Measurements from ENCODE around the gene PRDX5.
"Not testable (repeated sequence)": the region's sequence is repeated elsewhere in the genome, so short reads cannot be mapped to it uniquely, and the experiment has no call there.

PRDX5 gene

DNA sequence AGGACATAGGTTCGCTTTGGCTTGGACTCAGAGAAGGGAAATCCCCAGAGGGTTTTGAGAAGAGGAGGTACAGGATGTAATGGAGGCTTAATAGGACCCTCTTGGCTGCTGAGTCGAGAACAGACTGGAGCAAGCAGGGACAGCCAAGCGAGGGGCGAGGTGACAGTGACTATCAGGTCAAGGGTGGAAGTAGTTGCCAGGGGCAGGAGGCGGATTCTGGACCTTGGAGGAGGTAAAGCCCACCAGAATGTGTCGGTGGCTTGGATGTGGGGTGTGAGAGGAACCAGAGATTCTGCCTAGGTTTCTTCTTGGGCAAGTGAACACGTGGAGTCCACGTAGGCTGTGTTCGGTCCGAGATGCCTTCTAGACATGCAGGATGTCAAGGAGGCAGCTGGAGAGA is 5.0 kb upstream of the PRDX5 start:
- DNase-seq (ENCODE audit: low read depth) = no peak
- TF ChIP-seq, protein P1, sequence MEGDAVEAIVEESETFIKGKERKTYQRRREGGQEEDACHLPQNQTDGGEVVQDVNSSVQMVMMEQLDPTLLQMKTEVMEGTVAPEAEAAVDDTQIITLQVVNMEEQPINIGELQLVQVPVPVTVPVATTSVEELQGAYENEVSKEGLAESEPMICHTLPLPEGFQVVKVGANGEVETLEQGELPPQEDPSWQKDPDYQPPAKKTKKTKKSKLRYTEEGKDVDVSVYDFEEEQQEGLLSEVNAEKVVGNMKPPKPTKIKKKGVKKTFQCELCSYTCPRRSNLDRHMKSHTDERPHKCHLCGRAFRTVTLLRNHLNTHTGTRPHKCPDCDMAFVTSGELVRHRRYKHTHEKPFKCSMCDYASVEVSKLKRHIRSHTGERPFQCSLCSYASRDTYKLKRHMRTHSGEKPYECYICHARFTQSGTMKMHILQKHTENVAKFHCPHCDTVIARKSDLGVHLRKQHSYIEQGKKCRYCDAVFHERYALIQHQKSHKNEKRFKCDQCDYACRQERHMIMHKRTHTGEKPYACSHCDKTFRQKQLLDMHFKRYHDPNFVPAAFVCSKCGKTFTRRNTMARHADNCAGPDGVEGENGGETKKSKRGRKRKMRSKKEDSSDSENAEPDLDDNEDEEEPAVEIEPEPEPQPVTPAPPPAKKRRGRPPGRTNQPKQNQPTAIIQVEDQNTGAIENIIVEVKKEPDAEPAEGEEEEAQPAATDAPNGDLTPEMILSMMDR (conservative IDR thresholded peaks at IDR 0.05; ENCODE audit: low read length) = no peak

GRCh38 chr11:64313491-64314145 is 4.3 kb upstream of the PRDX5 start:
- peak; percentile 56 for DNase-seq (ENCODE audit: low read depth)
- peak overlapping the region; percentile 33 for H3K4me3 ChIP-seq (ENCODE audit: low read length)
- TF ChIP-seq, protein P1 (conservative IDR thresholded peaks at IDR 0.05; ENCODE audit: low read length) = no peak

More for the DNA sequence above, 5.0 kb upstream of the PRDX5 start:
- no peak overlapping the region for H3K4me3 ChIP-seq (ENCODE audit: low read length)

DNA sequence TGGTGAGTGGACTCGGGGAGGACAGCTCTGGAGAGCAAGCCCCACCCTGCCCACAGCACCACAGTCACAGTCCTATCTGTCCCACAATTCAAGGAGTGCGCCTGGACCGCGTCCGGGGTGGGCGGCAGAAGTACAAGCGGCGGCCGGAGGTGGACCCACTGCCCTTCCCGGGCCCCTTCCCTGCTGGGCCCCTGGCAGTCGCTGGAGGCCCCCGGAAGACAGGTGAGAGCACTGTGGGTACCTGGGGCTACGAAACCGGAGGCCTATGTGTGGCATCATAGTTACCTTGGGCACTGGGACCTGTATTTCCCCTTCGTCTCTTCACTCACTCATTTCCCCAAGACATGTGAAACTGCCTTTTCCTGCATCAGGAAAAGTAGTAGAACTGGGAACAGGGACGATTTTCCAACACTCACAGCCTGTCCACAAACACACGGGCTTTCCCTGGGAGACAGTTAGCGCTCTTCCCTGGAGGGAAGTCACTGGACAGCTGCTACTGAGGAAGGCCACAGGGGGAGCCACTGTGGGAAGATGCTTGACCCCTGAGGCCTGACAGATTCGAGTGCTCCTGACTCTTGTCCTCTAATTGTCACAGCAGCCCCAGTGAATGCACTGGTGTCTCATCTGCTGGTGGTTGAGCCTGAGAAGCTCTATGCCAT is 3.6 kb upstream of the PRDX5 start:
- no peak for DNase-seq (ENCODE audit: low read depth)
- TF ChIP-seq, protein P1 (conservative IDR thresholded peaks at IDR 0.05; ENCODE audit: low read length) = peak; percentile 27
- H3K4me3 ChIP-seq (ENCODE audit: low read length) = peak overlapping the region; percentile 33

GRCh38 chr11:64314805-64315561 is 2.9 kb upstream of the PRDX5 start:
- TF ChIP-seq, protein P1 (conservative IDR thresholded peaks at IDR 0.05; ENCODE audit: low read length) = no peak
- no peak for DNase-seq (ENCODE audit: low read depth)
- H3K4me3 ChIP-seq (ENCODE audit: low read length) = no peak overlapping the region

DNA sequence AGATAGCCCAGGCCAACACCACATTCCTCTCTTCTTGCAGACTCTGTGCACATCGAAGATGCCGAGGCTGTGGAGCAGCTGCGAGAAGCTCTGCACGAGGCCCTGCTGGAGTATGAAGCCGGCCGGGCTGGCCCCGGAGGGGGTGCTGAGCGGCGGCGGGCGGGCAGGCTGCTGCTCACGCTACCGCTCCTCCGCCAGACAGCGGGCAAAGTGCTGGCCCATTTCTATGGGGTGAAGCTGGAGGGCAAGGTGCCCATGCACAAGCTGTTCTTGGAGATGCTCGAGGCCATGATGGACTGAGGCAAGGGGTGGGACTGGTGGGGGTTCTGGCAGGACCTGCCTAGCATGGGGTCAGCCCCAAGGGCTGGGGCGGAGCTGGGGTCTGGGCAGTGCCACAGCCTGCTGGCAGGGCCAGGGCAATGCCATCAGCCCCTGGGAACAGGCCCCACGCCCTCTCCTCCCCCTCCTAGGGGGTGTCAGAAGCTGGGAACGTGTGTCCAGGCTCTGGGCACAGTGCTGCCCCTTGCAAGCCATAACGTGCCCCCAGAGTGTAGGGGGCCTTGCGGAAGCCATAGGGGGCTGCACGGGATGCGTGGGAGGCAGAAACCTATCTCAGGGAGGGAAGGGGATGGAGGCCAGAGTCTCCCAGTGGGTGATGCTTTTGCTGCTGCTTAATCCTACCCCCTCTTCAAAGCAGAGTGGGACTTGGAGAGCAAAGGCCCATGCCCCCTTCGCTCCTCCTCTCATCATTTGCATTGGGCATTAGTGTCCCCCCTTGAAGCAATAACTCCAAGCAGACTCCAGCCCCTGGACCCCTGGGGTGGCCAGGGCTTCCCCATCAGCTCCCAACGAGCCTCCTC is 2.0 kb upstream of the PRDX5 start:
- not testable (repeated sequence) for DNase-seq (ENCODE audit: low read depth); H3K4me3 ChIP-seq (ENCODE audit: low read length)

DNA sequence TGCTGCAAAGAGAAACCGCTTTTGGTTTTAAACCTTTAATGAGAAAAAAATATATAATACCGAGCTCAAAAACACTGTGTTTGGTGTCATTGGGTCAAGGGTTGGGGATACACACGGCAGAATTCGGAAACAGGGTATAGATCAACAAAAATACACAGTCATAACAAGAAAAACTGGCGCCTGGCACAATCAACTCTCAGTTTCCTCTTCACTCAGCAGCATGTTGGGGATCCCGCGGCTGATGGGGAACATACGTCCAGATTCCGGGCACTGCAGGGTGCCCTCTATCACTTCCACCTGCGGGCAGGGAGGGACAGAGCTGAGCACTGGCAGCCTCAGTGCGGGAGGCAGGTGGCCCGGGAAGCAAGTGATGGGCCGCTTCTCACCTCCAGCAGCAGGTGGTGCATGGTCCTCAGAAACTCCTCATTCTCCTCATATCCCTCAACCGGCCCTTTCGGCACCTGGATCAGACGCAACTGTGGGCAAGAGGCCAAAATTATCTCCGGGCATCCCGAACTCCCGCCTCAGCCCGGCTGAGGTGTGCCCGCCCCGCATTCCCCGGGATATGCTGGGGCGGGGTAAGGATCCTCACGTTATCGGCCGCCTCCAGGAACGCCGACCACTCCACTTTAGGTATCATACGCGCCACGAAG is 1.1 kb upstream of the PRDX5 start:
- peak overlapping the region; percentile 94 for H3K4me3 ChIP-seq (ENCODE audit: low read length)
- no peak for DNase-seq (ENCODE audit: low read depth)
- TF ChIP-seq, protein P1 (conservative IDR thresholded peaks at IDR 0.05; ENCODE audit: low read length) = no peak
